Measurements from ENCODE around the gene POLR2E.

- no peak for TF ChIP-seq CTCF (IDR thresholded peaks at IDR 0.05 in 2 of 3, conservative IDR thresholded peaks at IDR 0.05 in 1 of 3; ENCODE audit: control insufficient read depth in 2 of 3, extremely low read depth in 1 of 3, insufficient read depth in 1 of 3, low read depth in 3 of 3, low read length in 3 of 3)
- TF ChIP-seq RELA (IDR thresholded peaks at IDR 0.05; ENCODE audit: borderline replicate concordance, partially characterized antibody): no peak
- no peak for TF ChIP-seq POLR2A (IDR thresholded peaks at IDR 0.05; ENCODE audit: low read depth, low read length)
Observed at GRCh38 chr19:1060689-1061088, 34.5 kb downstream of the POLR2E start.

Data from GM12878 (cell line).